ENCODE results near the gene INIP.
"Not testable (repeated sequence)": the region's sequence is repeated elsewhere in the genome, so short reads cannot be mapped to it uniquely, and the experiment has no call there.

The INIP gene

GRCh38 chr9:112680731-112681402, 37.0 kb downstream of the INIP start:
- DNase-seq (ENCODE audit: low read depth): no peak
- no peak overlapping the region for H3K4me3 ChIP-seq (ENCODE audit: low read depth, low read length)
- no peak for TF ChIP-seq CTCF (conservative IDR thresholded peaks at IDR 0.05; ENCODE audit: low read depth, low read length)

GRCh38 chr9:112677040-112677439, 40.9 kb downstream of the INIP start:
- no peak for DNase-seq (ENCODE audit: low read depth)
- H3K4me3 ChIP-seq (ENCODE audit: low read depth, low read length): no peak overlapping the region
- TF ChIP-seq CTCF (conservative IDR thresholded peaks at IDR 0.05; ENCODE audit: low read depth, low read length): no peak

- not testable (repeated sequence) for DNase-seq (ENCODE audit: low read depth); H3K4me3 ChIP-seq (ENCODE audit: low read depth, low read length)
These were observed 44.7 kb downstream of the INIP start for GRCh38 chr9:112673221-112673620.

GRCh38 chr9:112670991-112671625, 46.8 kb downstream of the INIP start:
- peak; percentile 7 for DNase-seq (ENCODE audit: low read depth)
- no peak overlapping the region for H3K4me3 ChIP-seq (ENCODE audit: low read depth, low read length)
- TF ChIP-seq CTCF (conservative IDR thresholded peaks at IDR 0.05; ENCODE audit: low read depth, low read length): no peak

- TF ChIP-seq CTCF (conservative IDR thresholded peaks at IDR 0.05; ENCODE audit: low read depth, low read length): no peak
- DNase-seq (ENCODE audit: low read depth): no peak
- no peak overlapping the region for H3K4me3 ChIP-seq (ENCODE audit: low read depth, low read length)
These were observed 48.6 kb downstream of the INIP start for GRCh38 chr9:112669326-112669725.

GRCh38 chr9:112665347-112665746, 52.6 kb downstream of the INIP start:
- peak; percentile 62 for TF ChIP-seq CTCF (conservative IDR thresholded peaks at IDR 0.05; ENCODE audit: low read depth, low read length)
- no peak overlapping the region for H3K4me3 ChIP-seq (ENCODE audit: low read depth, low read length)
- peak; percentile 63 for DNase-seq (ENCODE audit: low read depth)

- no peak for DNase-seq (ENCODE audit: low read depth)
- H3K4me3 ChIP-seq (ENCODE audit: low read depth, low read length): no peak overlapping the region
- TF ChIP-seq CTCF (conservative IDR thresholded peaks at IDR 0.05; ENCODE audit: low read depth, low read length): no peak
These were observed 53.4 kb downstream of the INIP start for GRCh38 chr9:112664531-112664930.
